ENCODE measurements around the gene LIN7B. TPM values are rescaled to one million over a fixed set of nuclear protein-coding genes. Genes with fewer than 3 reads are reported as not detected.
A peak's percentile ranks its signal among the peaks of the same experiment; 100 is the strongest.

Gene LIN7B
- total and polyA plus RNA-seq, 2 of the 13 experiments (the other 11 are each of a cell fraction or from before 2014, with no cell fraction given) = 5.3 to 7.6 TPM

DNA sequence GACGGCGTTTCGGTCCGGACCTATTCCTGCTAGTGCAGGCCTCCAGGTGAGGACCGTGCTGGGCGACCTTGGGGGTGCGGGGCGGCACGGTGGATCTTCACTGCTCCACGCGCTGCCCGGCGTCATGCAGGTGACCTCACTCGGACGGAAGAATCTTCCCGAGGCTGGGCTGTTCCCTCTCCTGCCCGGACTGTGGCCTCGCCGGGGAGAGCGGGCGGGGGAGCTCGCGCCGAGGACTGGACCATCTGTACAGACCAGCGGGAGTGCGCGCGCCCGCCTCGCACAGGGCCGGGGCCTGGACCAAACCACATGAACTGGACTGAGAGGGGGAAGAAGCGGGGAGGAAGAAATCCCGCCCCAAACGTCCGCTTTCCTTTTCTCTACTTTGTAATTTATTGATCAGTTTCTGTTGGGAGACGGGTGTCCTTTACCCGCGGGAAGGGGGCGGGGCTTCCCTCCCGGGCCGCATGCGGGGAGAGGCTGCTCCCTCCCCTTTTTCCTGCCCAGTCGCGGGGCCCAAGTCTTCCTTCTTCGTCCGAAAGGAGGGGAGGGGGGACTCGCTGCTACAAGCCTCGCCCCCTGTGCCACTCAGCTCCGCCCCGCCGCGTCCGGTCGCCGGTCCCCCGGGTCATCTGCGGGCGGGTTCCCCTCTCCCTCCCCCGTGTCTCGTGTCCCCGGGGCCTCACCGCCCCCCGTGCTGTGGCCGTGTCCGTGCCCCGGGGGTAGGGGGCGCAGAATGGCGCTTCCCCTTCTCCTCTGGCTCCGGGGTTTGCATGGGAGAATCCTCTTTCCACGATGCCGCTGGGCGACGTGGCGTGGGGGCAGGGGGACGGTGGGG is 36.2 kb downstream of the LIN7B start (continued):
- TF ChIP-seq RAD51 (IDR thresholded peaks at IDR 0.05; ENCODE audit: borderline replicate concordance) (no peak), KLF16 (CRISPR knock-in tag; IDR thresholded peaks at IDR 0.05) (no peak; a peak in 1 of 4 replicates), SPEN (CRISPR knock-in tag; IDR thresholded peaks at IDR 0.05; ENCODE audit: low read depth) (peak; percentile 36; the same call in 1 of the 2 replicates), ZNF282 (IDR thresholded peaks at IDR 0.05; ENCODE audit: partially characterized antibody) (no peak), SRY (CRISPR knock-in tag; IDR thresholded peaks at IDR 0.05) (peak; percentile 71), U2AF1 (optimal IDR thresholded peaks at IDR 0.05; ENCODE audit: low read depth, low read length) (no peak), ATF1 (CRISPR knock-in tag; IDR thresholded peaks at IDR 0.05) (no peak), ZNF329 (CRISPR knock-in tag; IDR thresholded peaks at IDR 0.05; ENCODE audit: low read depth) (peak; percentile 86; the same call in 1 of the 2 replicates), MIER3 (CRISPR knock-in tag; IDR thresholded peaks at IDR 0.05; ENCODE audit: borderline replicate concordance) (no peak), SIN3B (IDR thresholded peaks at IDR 0.05; ENCODE audit: low read length) (no peak), TSC22D2 (CRISPR knock-in tag; IDR thresholded peaks at IDR 0.05; ENCODE audit: borderline replicate concordance) (no peak), ZNF333 (CRISPR knock-in tag; IDR thresholded peaks at IDR 0.05; ENCODE audit: borderline replicate concordance) (no peak), TFDP2 (CRISPR knock-in tag; IDR thresholded peaks at IDR 0.05) (peak; percentile 77), POGZ (CRISPR knock-in tag; IDR thresholded peaks at IDR 0.05) (no peak), ELK4 (CRISPR knock-in tag; IDR thresholded peaks at IDR 0.05; ENCODE audit: borderline replicate concordance) (no peak), ZNF850 (CRISPR knock-in tag; conservative IDR thresholded peaks at IDR 0.05) (no peak), SMAD9 (CRISPR knock-in tag; IDR thresholded peaks at IDR 0.05) (no peak), ZNF776 (CRISPR knock-in tag; IDR thresholded peaks at IDR 0.05) (peak; percentile 61; the same call in 1 of the 2 replicates)
- TF ChIP-seq, protein P1, sequence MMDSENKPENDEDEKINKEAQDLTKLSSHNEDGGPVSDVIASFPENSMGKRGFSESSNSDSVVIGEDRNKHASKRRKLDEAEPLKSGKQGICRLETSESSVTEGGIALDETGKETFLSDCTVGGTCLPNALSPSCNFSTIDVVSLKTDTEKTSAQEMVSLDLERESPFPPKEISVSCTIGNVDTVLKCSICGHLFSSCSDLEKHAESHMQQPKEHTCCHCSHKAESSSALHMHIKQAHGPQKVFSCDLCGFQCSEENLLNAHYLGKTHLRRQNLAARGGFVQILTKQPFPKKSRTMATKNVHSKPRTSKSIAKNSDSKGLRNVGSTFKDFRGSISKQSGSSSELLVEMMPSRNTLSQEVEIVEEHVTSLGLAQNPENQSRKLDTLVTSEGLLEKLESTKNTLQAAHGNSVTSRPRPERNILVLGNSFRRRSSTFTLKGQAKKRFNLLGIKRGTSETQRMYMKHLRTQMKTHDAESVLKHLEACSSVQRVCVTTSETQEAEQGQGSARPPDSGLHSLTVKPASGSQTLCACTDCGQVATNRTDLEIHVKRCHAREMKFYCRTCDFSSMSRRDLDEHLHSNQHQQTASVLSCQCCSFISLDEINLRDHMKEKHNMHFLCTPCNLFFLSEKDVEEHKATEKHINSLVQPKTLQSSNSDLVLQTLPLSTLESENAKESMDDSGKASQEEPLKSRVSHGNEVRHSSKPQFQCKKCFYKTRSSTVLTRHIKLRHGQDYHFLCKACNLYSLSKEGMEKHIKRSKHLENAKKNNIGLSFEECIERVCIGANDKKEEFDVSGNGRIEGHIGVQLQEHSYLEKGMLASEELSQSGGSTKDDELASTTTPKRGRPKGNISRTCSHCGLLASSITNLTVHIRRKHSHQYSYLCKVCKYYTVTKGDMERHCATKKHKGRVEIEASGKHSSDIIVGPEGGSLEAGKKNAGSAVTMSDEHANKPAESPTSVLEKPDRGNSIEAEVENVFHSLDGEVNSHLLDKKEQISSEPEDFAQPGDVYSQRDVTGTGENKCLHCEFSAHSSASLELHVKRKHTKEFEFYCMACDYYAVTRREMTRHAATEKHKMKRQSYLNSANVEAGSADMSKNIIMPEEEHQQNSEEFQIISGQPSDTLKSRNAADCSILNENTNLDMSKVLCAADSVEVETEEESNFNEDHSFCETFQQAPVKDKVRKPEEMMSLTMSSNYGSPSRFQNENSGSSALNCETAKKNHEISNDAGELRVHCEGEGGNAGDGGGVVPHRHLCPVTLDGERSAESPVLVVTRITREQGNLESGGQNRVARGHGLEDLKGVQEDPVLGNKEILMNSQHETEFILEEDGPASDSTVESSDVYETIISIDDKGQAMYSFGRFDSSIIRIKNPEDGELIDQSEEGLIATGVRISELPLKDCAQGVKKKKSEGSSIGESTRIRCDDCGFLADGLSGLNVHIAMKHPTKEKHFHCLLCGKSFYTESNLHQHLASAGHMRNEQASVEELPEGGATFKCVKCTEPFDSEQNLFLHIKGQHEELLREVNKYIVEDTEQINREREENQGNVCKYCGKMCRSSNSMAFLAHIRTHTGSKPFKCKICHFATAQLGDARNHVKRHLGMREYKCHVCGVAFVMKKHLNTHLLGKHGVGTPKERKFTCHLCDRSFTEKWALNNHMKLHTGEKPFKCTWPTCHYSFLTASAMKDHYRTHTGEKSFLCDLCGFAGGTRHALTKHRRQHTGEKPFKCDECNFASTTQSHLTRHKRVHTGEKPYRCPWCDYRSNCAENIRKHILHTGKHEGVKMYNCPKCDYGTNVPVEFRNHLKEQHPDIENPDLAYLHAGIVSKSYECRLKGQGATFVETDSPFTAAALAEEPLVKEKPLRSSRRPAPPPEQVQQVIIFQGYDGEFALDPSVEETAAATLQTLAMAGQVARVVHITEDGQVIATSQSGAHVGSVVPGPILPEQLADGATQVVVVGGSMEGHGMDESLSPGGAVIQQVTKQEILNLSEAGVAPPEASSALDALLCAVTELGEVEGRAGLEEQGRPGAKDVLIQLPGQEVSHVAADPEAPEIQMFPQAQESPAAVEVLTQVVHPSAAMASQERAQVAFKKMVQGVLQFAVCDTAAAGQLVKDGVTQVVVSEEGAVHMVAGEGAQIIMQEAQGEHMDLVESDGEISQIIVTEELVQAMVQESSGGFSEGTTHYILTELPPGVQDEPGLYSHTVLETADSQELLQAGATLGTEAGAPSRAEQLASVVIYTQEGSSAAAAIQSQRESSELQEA (CRISPR knock-in tag; IDR thresholded peaks at IDR 0.05; ENCODE audit: not compliant biosample characterization) = no peak

Data from HepG2 (cell line).